Suppressor macrophage treated with lipopolysaccharide for 4 hours (primary cell): ENCODE data around the gene ALG1.
"Not testable (repeated sequence)": the region's sequence is repeated elsewhere in the genome, so short reads cannot be mapped to it uniquely, and the experiment has no call there.

ENCODE experiments used
- DNase-seq: peaks from one replicate; pipeline ENCODE4 v3.0.0-alpha.2; 2020

ALG1 gene

DNA sequence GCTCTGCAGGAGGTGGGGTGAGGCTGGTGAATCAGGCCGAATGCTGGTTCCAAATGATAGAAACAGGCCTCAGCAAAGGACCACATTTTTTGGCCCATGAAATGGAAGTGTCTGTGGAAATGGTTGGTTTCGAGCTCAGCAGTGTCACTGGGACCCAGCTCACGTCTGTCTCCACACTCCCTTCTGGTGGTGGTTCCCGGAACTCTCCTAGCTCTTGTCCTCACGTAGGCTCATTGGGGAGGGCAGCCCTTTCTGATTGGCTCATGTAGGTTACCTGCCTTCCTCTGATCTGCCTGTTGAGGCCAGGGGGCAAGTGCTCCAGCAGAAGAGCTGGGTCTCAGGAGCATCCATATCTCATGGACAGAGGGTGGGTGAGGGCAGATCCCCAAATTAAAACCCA lies 4.0 kb downstream of the ALG1 start:
- no peak for DNase-seq

GRCh38 chr16:5077304-5077703 lies 5.7 kb downstream of the ALG1 start:
- DNase-seq: no peak

DNA sequence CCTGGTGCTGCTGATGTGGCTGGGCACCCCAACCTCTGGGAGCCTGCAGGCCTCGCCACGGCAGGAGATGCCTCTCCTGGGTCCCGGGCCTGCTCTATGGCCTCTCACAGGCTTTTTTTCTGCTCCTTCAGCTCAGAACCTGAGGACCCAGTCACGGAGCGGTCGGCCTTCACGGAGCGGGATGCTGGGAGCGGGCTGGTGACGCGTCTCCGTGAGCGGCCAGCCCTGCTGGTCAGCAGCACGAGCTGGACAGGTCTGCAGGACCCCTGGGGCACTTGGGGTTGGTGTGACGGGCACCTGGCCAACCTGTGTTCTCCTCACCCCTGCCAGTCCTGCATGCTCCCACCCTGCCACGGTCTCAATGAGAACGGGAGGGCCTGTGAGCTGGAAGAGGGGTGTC lies 7.0 kb downstream of the ALG1 start:
- DNase-seq: no peak

DNA sequence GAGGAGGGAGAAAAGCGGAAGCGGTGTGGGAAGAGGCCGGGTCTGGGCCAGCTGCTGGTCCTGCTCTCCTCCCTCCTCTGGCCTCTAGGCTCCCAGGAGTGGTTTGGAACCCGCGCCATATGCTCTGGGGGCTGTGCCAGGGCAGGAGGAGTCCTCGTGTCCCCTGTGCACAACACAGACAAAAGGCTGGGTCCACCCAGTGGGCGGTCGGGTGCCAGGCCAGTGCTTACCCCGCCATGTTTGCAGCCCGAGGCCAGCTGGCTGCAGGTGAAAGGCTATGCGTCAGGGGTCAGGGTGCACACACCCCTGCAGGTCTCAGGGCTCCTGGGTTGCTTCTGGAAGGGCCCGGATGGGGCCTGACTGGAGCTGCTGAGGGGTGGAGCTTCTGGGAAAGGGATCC lies 8.8 kb downstream of the ALG1 start:
- DNase-seq: not testable (repeated sequence)

DNA sequence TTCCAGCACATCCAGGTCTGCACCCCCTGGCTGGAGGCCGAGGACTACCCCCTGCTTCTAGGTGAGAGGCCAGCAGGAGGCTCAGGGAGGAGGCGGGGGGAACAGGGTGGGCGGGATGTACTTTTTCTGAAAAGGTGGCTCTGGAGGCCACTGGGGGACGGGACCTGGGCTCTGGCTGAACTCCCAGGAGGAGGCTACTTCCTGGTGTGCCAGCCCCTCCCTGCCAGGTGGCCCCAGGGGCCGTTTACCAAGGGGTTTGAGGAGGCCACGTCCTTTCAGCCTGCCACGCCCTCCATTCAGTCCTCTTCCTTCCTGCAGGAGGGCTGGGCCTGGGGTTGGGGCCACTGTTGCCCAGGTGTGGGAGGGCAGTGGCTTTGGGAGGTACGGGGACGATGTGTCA lies 9.4 kb downstream of the ALG1 start:
- DNase-seq: not testable (repeated sequence)

DNA sequence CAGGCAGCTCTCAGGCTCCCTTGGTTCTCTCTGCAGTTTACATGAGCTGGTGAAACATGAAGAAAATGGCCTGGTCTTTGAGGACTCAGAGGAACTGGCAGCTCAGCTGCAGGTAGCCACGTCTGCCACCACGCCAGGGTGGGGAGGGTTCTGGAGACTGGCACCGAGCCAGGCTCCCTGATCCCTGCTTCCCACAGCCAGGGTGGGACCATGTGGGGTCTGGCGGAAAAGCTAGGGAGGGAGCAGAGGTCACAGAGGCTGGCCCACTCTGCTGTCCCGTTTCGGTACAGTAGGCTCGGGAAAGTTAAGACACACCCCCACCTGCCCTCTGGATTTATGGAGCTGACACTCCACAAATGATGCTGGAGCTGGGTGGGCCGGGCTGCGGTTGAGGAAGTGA lies 12.0 kb downstream of the ALG1 start:
- not testable (repeated sequence) for DNase-seq

- DNase-seq: not testable (repeated sequence)
Observed at GRCh38 chr16:5084099-5084731, 12.6 kb downstream of the ALG1 start.

- DNase-seq: peak; percentile 63
Observed at GRCh38 chr16:5084802-5085201, 13.2 kb downstream of the ALG1 start.

DNA sequence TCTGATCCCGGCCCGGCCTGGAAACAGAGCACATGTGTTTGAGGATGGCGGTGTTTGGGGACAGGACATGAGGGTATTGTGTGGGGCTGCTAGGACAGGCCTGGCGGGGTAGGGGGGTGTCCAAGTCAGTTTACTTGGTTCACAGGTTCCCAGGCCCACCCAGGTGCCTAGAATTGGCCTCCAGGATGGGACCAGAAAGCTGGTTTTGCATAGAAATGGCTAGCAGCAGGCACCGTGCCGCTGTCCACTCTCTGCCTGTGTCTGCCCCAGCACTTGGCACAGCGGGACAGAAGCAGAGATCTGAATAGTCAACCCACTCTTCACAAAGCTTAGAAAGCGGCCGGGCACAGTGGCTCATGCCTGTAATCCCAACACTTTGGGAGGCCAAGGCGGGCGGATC lies 14.1 kb downstream of the ALG1 start:
- not testable (repeated sequence) for DNase-seq

GRCh38 chr16:5088086-5088790 lies 16.6 kb downstream of the ALG1 start:
- not testable (repeated sequence) for DNase-seq

- DNase-seq: not testable (repeated sequence)
Observed at GRCh38 chr16:5088936-5089335, 17.3 kb downstream of the ALG1 start.

- not testable (repeated sequence) for DNase-seq
Observed at GRCh38 chr16:5089911-5090555, 18.4 kb downstream of the ALG1 start.

GRCh38 chr16:5090592-5090991 lies 18.9 kb downstream of the ALG1 start:
- not testable (repeated sequence) for DNase-seq

- not testable (repeated sequence) for DNase-seq
Observed at GRCh38 chr16:5093081-5093480, 21.4 kb downstream of the ALG1 start.

- not testable (repeated sequence) for DNase-seq
Observed at GRCh38 chr16:5093746-5094145, 22.1 kb downstream of the ALG1 start.

- DNase-seq: not testable (repeated sequence)
Observed at GRCh38 chr16:5095145-5095830, 23.6 kb downstream of the ALG1 start.

DNA sequence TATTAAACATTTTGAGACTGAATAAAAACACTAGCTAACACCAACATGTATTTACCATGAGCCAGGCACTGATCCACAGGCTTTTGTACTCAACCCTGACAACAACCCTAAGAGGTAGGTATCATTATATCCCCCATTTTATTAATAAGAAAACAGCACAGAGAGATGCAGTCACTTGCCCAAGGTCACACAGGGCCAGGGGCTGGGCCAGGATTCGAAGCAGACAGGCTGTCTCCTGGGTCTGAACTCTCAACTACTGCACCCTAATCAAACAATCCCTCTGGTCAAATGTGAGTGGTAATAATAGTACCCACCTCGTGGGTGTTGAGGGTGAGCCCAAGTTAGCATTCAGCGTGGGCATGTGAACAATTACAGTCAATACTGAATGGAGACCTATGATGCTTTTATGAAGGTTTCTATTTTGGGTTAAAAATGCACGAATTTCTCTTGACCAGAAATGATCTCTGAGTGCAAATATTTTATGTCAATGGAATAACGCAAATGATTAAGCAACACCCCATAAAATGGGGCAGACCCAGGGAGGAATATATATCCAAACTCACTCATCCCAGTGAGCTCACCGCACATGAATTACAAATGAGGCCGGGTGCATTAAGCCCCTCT lies 24.9 kb downstream of the ALG1 start:
- DNase-seq: not testable (repeated sequence)

DNA sequence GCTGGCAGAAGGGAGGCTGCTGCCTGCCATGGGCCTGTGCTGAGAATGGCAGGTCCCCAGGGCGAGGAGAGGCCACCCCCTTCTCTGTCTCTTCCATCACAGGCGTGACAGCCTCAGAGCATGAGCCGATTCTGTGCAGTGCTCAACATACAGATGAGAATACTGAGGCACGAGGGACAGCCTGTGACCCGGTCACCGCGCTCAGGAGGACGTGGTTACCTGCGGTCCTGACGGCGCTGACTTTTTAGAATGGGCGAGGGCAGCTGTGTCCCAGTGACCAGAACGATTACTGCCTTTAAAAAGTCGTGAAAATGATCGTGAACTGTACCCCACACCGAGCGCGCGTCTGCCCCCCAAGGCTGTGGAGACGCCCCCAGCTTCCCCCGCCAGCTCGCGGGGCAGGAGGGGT lies 25.4 kb downstream of the ALG1 start:
- DNase-seq: peak; percentile 13

DNA sequence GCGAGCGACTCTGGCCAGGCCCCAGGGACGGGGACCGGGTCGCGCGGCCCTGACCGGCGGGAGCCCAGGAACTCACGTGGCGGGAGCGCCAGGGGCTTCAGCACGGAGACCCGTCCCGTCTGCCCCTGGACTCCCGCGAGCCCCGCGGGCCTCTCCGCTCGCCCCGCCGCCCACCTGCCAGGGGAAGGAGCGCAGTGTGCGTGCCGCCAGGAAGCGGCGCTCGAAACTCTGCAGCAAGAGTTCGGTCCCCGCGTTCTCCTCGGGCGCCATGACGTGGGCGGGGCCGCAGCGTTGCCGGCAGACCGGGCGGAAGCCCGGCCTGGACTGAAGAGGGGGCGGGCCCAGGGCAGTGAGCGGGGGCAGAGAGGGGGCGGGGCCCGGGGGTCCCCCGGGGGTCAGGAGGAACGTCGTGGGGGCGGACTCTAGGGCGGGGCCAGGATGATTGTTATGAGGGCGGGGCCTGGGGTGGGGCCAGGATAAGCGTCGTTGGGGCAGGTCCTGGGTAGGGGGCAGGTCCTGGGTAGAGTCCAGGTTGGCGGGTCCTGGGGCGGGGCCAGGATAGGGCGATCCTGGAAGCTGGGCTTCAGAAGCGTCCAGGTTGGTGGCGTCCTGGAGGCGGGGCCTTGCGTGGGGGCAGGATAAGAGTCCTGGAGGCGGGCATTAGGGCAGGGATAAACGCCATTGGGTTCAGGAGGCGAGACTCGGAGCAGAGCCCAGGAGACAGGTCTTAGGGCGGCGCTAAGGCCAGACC lies 26.0 kb downstream of the ALG1 start, which contains the start of gene EEF2KMT:
EEF2KMT (minus strand) TSS at position 326 of the 751 bp plus-strand sequence; CDS start at position 270, 56 bp downstream.
- DNase-seq: peak; percentile 99

GRCh38 chr16:5098221-5099159 lies 26.8 kb downstream of the ALG1 start:
- DNase-seq: peak; percentile 55

- DNase-seq: not testable (repeated sequence)
Observed at GRCh38 chr16:5099174-5099573, 27.5 kb downstream of the ALG1 start.
